Astrocyte of the spinal cord (primary cell): ENCODE measurements around the gene SERPINF2.
"Not testable (repeated sequence)": the region's sequence is repeated elsewhere in the genome, so short reads cannot be mapped to it uniquely, and the experiment has no call there.

Source experiments
- DNase-seq: peaks from one replicate; pipeline ENCODE4 v3.0.0; 2011; ENCODE audit warnings: low read depth, low spot score
- H3K4me3 ChIP-seq: 2 replicates; pipeline ENCODE4 v1.5.1; 2011; ENCODE audit warnings: low read depth, mild to moderate bottlenecking, low read length, moderate library complexity
- in situ Hi-C: cut with HindIII; loops from 2 replicates; pipeline ENCODE4 v1.10.0; 2017; ENCODE audit warnings: low sequenced_read_pairs
- TF ChIP-seq, protein P1 (sequence below): IDR thresholded peaks from 2 replicates; pipeline ENCODE4 v1.5.1; 2012; ENCODE audit warnings: low read depth, mild to moderate bottlenecking, low read length, inconsistent platforms

Gene SERPINF2

DNA sequence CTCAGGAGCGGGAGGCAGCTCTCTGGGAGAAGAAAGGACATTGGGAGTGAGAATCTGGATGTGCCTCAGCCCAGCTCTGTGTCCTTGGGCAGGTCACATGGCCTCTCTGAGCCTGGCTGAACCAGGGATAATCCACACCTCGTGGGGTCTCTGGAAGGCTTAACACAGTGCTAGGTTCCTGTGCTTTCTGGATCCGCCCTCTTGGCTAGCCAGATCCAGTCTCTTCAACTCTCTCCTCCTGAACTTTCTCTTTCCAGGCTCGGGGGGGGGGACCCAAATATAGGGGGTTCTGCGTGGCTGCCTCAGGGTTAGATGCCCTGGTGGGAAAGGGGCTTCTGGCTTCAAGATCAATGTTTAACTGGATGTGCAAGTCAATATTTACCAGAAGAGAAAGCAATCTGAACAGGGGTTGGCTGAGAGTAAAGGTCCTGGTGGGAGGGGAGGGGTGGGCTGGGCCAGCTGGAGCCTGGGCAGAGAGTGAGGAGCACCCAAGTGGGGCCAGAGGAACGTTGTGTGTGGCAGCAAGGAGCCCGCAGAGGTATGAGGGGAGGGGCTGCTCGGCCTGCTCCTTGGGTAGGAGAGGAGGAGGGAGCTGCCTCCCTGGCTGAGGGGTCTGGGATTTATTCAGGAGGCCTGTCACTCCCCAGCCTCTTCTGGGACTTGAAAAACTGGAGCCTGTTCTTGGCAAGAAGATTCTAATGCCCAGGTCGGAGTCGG, at the start of gene SERPINF2:
TSS of gene SERPINF2 (plus strand) at position 501 of the 717 bp plus-strand sequence. CDS start 2,125 bp downstream, outside the sequence.
- DNase-seq: no peak
- TF ChIP-seq, protein P1, sequence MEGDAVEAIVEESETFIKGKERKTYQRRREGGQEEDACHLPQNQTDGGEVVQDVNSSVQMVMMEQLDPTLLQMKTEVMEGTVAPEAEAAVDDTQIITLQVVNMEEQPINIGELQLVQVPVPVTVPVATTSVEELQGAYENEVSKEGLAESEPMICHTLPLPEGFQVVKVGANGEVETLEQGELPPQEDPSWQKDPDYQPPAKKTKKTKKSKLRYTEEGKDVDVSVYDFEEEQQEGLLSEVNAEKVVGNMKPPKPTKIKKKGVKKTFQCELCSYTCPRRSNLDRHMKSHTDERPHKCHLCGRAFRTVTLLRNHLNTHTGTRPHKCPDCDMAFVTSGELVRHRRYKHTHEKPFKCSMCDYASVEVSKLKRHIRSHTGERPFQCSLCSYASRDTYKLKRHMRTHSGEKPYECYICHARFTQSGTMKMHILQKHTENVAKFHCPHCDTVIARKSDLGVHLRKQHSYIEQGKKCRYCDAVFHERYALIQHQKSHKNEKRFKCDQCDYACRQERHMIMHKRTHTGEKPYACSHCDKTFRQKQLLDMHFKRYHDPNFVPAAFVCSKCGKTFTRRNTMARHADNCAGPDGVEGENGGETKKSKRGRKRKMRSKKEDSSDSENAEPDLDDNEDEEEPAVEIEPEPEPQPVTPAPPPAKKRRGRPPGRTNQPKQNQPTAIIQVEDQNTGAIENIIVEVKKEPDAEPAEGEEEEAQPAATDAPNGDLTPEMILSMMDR: no peak
- in situ Hi-C loops: no loop called here
- H3K4me3 ChIP-seq: no peak within 1 kb of the TSS

DNA sequence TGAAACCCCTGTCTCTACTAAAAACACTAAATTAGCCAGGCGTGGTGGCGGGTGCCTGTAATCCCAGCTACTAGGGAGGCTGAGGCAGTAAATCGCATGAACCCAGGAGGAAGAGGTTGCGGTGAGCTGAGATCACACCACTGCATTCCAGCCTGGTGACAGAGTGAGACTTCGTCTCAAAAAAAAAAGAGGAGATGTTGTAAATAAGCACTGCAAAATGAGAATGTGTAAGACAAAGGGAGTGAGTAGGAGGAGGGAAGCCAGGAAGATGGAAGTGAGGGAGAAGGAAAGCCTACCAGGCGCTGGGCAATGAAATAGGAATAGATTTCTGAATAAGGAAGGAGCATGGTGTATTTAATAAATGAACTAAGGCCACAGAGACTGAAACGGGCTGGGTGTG, 49.3 kb upstream of the SERPINF2 start:
- H3K4me3 ChIP-seq: no peak overlapping the region
- DNase-seq: no peak
- in situ Hi-C loops: no loop called here
- TF ChIP-seq, protein P1: no peak

DNA sequence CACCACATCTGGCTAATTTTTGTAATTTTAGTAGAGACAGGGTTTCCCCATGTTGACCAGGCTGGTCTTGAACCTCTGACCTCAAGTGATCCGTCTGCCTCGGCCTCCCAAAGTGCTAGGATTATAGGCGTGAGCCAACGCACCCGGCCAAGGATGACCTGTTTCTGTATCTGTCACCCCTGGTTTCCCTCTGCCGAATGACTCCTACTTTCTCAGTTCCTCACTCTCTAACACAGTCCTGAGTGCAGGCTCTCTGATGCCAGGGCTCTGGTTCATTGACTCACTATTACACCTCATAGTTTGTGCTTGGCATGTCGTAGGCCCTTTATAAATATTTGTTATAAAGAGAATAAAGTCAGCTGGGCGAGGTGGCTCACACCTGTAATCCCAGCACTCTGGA, 47.3 kb upstream of the SERPINF2 start:
- in situ Hi-C loops: no loop called here
- TF ChIP-seq, protein P1: no peak
- DNase-seq: no peak
- no peak overlapping the region for H3K4me3 ChIP-seq

DNA sequence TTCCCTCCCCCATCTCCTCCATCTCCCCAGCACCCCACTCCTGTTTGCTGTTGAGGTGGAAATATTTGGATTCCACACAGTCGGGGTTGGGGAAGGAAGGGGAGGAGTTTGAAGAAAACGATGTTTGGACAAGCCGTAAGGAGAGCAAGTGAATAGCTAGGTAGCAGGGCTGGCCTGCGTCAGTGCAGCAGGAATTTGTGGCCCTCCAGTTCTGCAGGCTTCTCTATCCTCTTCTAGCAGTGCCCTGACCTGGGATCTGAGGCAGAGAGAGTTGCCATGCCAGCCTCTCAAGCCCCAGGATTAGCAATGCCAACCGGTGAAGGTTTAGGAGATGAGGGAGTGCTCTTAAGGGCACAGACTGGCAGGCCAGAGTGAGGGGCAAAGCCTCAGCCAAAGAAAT, 45.0 kb upstream of the SERPINF2 start:
- in situ Hi-C loops: no loop called here
- TF ChIP-seq, protein P1: no peak
- H3K4me3 ChIP-seq: no peak overlapping the region
- DNase-seq: no peak

DNA sequence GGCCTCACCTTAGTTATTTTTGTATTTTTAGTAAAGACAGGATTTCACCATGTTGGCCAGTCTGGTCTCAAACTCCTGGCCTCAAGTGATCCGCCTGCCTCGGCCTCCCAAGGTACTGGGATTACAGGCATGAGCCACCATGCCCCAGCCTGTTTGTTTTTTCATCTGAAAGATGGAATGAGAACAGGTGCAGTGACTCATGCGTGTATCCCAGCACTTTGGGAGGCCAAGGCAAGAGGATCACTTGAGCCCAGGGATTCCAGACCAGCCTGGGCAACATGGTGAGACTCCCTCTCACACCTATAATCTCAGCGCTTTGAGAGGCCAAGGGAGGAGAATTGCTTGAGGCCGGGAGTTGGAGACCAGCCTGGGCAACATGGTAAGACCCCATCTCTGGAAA, 42.8 kb upstream of the SERPINF2 start:
- DNase-seq, in situ Hi-C loops, H3K4me3 ChIP-seq: not testable (repeated sequence)

DNA sequence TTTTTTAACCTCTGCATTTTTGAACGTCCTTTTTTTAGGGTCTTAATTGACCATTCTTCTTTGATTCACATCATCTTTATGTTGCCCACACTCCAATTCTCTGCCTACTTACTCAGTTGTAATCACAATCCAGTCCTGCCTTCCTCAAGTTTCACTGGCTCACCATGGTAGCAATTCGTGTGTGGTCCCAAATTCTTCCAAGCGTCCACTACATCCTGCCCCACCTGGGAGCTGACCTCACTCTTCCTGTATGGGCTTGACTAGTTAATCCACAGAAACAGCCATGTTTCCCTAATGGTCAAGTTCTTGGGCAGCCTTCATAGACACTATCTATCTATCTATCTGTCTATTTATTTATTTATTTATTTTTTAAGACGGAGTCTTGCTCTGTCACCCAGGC, 39.6 kb upstream of the SERPINF2 start:
- DNase-seq: no peak
- in situ Hi-C loops: no loop called here
- TF ChIP-seq, protein P1: no peak
- H3K4me3 ChIP-seq: no peak overlapping the region

DNA sequence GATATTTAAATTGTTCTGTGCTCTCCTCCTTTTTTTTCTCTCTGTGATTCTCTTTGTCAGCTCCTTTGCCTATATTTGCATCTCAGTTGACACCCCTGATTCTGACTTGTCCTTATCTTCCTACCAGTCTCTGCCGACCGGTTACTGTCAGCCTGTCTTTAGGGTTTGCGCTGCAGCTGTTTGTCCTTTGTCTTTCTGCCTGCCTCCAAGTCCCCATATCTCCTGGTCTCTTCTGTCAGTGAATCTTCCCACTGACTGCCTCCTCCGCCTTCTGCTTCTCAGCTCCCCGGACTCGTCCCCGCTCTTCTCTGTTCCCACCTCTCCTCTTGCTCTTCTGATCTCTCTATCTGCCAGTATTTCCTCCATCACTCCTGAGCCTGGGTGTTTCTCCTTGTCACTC, 37.7 kb upstream of the SERPINF2 start:
- no peak overlapping the region for H3K4me3 ChIP-seq
- in situ Hi-C loops: no loop called here

More for the DNA sequence above, 37.7 kb upstream of the SERPINF2 start:
- DNase-seq: no peak
- TF ChIP-seq, protein P1: no peak
